Activated CD4-positive, alpha-beta T cell treated with anti-CD3 and anti-CD28 coated beads, Interleukin-2, amount 50 U/mL, for 4 hours (primary cell): ENCODE measurements around the gene RIF1.

Experiments
- DNase-seq, 2 experiments: peaks; one replicate each; pipeline ENCODE4 v3.0.0-alpha.2; 2020

Gene RIF1

GRCh38 chr2:151522556-151522955 lies 112.9 kb downstream of the RIF1 start:
- no peak for DNase-seq

- no peak for DNase-seq
Observed at GRCh38 chr2:151523850-151524249, 114.1 kb downstream of the RIF1 start.

- no peak for DNase-seq
Observed at GRCh38 chr2:151525821-151526373, 116.2 kb downstream of the RIF1 start.

GRCh38 chr2:151526572-151527090 lies 116.9 kb downstream of the RIF1 start:
- no peak for DNase-seq
